HEK293T (cell line): Measurements from ENCODE around the gene MPP3.

Source experiments
- CTCF ChIA-PET: fragments of 350-600 bp; formaldehyde crosslinking; extraction: SDS; loops from one replicate; lab custom pipeline; 2021; ENCODE audit warnings: antibody characterized with exemption, inconsistent platforms; lab: Yijun Ruan, JAX
- POLR2A ChIA-PET: fragments of 350-600 bp; formaldehyde crosslinking; extraction: SDS; loops from one replicate; lab custom pipeline; 2020; ENCODE audit warnings: antibody characterized with exemption, inconsistent platforms; lab: Yijun Ruan, JAX
- DNase-seq: peaks from one replicate; pipeline ENCODE4 v3.0.0; 2012; ENCODE audit warnings: mixed read lengths; ENCODE audit errors: extremely low spot score
- ARNT ChIP-seq: fragments of 450-650 bp; IDR thresholded peaks from 2 replicates; pipeline ENCODE4 v1.6.1; 2017; ENCODE audit warnings: mild to moderate bottlenecking
- BHLHE40 ChIP-seq: fragments of 450-650 bp; IDR thresholded peaks from 2 replicates; pipeline ENCODE4 v1.6.1; 2016; ENCODE audit warnings: mild to moderate bottlenecking, moderate library complexity, borderline replicate concordance
- CTBP1 ChIP-seq: fragments of 450-650 bp; IDR thresholded peaks from 2 replicates; pipeline ENCODE4 v1.6.1; 2016; ENCODE audit warnings: borderline replicate concordance
- ELF4 ChIP-seq: fragments of 450-650 bp; IDR thresholded peaks from 2 replicates; pipeline ENCODE4 v1.6.1; 2017; ENCODE audit warnings: antibody characterized with exemption
- FOXA1 ChIP-seq: fragments of 450-650 bp; IDR thresholded peaks from 2 replicates; pipeline ENCODE4 v1.6.1; 2016; ENCODE audit warnings: mild to moderate bottlenecking
- FOXK2 ChIP-seq: fragments of 450-650 bp; IDR thresholded peaks from 2 replicates; pipeline ENCODE4 v1.6.1; 2016; ENCODE audit warnings: mild to moderate bottlenecking
- FOXM1 ChIP-seq: fragments of 450-650 bp; IDR thresholded peaks from 2 replicates; pipeline ENCODE4 v1.6.1; 2017; ENCODE audit warnings: mild to moderate bottlenecking, borderline replicate concordance
- HDGF ChIP-seq: fragments of 450-650 bp; IDR thresholded peaks from 2 replicates; pipeline ENCODE4 v1.6.1; 2017; ENCODE audit warnings: antibody characterized with exemption, borderline replicate concordance
- L3MBTL2 ChIP-seq: fragments of 450-650 bp; conservative IDR thresholded peaks from 2 replicates; pipeline ENCODE4 v1.6.1; 2016; ENCODE audit warnings: mild to moderate bottlenecking
- LEF1 ChIP-seq: fragments of 450-650 bp; IDR thresholded peaks from 2 replicates; pipeline ENCODE4 v1.6.1; 2017; ENCODE audit warnings: mild to moderate bottlenecking, borderline replicate concordance
- NFRKB ChIP-seq: fragments of 450-650 bp; IDR thresholded peaks from 2 replicates; pipeline ENCODE4 v1.6.1; 2016; ENCODE audit warnings: mild to moderate bottlenecking, moderate library complexity
- SP1 ChIP-seq: fragments of 450-650 bp; IDR thresholded peaks from 2 replicates; pipeline ENCODE4 v1.6.1; 2017
- SUZ12 ChIP-seq: fragments of 450-650 bp; IDR thresholded peaks from 2 replicates; pipeline ENCODE4 v1.6.1; 2016; ENCODE audit warnings: mild to moderate bottlenecking
- TARDBP ChIP-seq: fragments of 450-650 bp; IDR thresholded peaks from 2 replicates; pipeline ENCODE4 v1.6.1; 2016
- ZNF384 ChIP-seq: fragments of 450-650 bp; IDR thresholded peaks from 2 replicates; pipeline ENCODE4 v1.6.1; 2016
- TF ChIP-seq, protein P1 (sequence below): fragments of 450-650 bp; IDR thresholded peaks from 2 replicates; pipeline ENCODE4 v1.6.1; 2016

The MPP3 gene

DNA sequence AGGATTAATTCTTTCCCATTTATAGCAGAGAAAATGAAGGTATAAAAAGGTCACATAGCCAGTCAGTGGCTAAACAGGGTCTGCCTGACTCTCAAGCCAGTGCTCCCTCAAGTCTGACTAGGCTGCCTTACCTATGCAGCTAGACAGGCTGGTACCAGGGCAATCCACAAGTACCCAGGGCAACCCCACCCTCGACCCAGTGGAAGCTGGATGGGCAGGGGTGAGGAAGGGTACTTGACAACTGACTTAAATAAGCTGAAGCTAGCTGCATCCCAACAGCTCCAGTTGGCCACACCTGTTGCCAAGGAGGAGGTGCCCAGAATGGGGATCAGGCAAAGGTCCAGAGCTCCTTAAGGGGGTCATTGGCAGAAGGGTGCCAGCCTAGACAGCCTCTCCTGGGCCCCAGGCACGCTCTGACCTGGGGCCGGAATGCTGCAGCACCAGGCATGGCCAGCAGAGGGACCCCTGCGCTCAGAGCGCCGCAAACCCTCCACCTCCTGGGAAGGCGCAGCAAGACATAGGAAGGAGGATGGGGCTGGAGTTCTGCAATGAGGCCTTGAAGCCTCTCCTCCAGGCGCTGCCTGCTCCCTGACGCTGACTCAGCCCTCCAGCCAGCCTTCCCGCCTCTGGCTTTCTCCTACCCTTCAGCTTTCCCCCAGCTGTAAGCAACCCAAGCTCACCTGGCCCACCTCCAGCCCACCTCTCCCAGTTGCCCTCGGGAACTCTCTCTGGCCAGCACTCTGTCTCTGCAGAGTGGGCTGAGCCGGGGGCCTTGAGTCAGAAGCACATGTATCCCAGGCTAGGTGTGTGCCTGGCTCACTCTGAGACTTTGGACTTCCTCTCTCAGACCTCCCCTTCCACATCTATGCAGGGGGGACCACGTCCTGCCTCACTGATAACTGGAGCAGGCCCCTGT lies 45.6 kb upstream of the MPP3 start:
- ChIA-PET CTCF (interaction anchor here (0.6 to 2.4 kb wide), 18 partner anchors 11 to 155 kb away, joined by 3 to 10 read pairs (median 4); partner anchors contain the start of genes CD300LG and DUSP3), POLR2A (interaction anchor here (1.3 to 1.5 kb wide), 2 partner anchors 33 to 60 kb away, joined by 4 to 5 read pairs; no protein-coding TSS in a partner anchor)
- DNase-seq, result peak; percentile 91
- TF ChIP-seq FOXA1 (no peak), HDGF (peak; percentile 93; the same call in 1 of the 2 replicates)

DNA sequence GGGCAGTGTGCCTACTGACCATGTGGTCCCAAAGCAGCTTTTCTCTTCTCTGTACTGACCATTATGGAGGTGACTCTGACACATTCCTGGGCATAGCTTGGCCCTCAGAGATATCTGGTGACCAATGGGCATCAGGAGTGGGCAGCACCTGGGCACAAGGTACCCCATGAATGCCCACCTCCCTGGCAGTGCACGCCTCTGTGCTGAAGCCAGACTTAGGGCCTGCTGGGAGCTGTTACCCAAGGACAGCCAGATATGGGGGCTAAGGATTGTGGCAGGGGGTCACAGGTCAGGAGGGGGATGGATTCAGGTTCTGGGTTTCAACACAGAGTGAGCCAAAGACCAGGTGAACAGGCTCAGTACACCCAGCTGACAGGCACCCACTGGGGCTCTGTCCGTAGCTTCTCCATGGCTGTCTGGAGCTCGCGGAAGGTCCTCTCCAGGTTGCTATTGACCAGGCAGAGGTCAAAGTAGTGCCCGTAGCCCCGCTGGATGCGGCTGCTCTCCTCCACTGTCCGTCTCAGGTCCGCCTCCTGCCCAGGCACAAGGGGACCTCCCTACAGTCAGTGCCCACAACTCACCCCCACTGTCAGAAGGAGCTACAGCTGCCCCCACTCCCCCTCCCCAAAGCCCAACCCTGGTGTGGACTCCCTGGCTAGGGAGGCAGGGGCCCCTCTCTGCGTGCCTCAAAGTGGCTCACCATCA lies 44.7 kb upstream of the MPP3 start:
- no peak for TF ChIP-seq ZNF384
- TF ChIP-seq LEF1, result no peak
- TF ChIP-seq FOXK2, result no peak
- TF ChIP-seq NFRKB, result no peak
- TF ChIP-seq ELF4, result no peak
- no peak for TF ChIP-seq CTBP1
- no peak for TF ChIP-seq HDGF
- ChIA-PET CTCF (interaction anchor here (0.6 to 2.4 kb wide), 16 partner anchors 12 to 184 kb away, joined by 3 to 10 read pairs (median 5); partner anchors contain the start of genes CD300LG and DUSP3), POLR2A (interaction anchor here (1.3 to 1.5 kb wide), 2 partner anchors 34 to 60 kb away, joined by 4 to 5 read pairs; no protein-coding TSS in a partner anchor)
- DNase-seq, result no peak

DNA sequence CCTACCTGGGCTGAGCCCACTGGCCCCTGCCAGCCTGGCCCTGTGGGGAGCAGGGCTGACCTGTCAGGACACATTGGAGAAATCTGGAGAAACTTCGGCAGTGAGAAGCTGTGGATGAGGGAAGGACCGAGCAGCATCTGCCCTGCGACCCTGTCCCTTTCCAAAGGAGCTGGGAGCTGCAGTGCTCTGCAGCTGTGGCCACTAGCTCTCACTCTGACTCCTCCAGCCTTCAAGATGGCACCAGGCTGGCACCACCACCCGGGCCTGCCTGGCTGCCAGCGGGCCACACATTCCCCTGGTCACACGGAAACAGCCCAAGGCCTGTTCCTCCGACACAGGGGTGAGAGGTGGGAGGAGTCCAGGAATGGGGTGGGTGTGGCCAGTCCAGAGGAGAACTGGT lies 44.1 kb upstream of the MPP3 start:
- no peak for DNase-seq
- ChIA-PET CTCF (interaction anchor here (0.6 to 2.4 kb wide), 3 partner anchors 31 to 184 kb away, joined by 3 to 10 read pairs (median 4); partner anchors contain the start of gene CD300LG), POLR2A (no interaction called here)
- TF ChIP-seq HDGF, result no peak
- TF ChIP-seq CTBP1, result no peak
- TF ChIP-seq LEF1, result no peak
- no peak for TF ChIP-seq SP1
- TF ChIP-seq FOXM1, result no peak
- TF ChIP-seq ARNT, result no peak
- TF ChIP-seq SUZ12, result no peak
- TF ChIP-seq FOXA1, result no peak
- no peak for TF ChIP-seq L3MBTL2

DNA sequence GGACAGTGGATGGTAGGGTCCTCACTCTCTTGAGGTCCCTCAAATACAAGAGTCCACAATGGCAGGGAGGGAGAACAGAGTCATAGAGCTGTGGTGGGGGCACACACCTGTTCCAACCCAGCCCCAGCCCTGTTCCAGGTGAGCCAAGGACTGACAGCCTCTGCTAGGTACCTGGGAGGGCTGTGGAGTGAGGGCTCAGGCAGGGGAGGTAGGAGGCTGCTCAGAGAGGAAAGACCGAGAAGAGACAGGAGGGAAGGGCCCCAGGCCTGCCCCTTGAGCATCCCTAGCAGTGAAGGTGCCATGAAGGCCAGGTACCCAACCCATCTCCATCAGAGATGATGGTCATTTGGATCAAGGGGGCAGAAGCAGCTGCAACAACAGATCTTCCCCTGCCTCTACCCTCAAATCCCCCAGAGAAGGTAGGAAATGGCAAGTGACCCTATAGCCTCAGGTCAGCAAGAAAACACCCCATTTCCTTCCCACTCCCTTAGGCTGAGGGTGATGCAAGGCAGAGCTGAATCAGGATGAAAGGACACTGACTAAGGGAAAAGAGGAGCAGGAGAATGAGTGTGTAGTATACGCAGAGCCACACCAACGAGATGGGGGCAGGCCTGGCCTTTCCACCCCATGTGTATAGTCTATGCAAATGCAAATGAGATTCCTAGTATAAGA lies 42.7 kb upstream of the MPP3 start:
- ChIA-PET CTCF (interaction anchor here (0.6 kb wide), 1 partner anchor 56 kb away, joined by 3 read pairs; no protein-coding TSS in a partner anchor), POLR2A (no interaction called here)
- TF ChIP-seq ZNF384, result no peak

DNA sequence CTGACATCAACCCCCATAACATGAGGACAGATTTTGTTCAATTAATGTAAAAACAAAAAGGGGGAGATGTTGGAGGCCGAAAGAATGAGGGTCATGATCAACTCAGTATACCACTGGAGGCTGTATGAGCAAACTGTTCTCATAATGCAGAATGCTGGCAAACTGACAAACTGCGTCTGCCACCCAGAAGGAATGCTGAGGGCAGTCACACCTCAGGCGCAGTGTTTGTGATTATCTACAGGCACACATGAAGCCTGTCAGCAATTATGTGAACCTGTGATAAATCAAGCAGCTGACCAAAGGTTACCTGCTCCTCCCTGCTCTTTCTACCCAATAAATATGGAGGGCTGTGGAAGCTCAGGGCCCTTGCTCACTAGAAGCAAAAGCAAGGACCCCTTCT lies 41.3 kb upstream of the MPP3 start:
- DNase-seq, result no peak
- TF ChIP-seq FOXA1 (no peak), SP1 (no peak), L3MBTL2 (no peak), LEF1 (no peak), ZNF384 (no peak), FOXM1 (no peak), HDGF (no peak)
- ChIA-PET CTCF (interaction anchor here (0.6 kb wide), 1 partner anchor 120 kb away, joined by 3 read pairs; no protein-coding TSS in a partner anchor), POLR2A (no interaction called here)

More for the DNA sequence above, 42.7 kb upstream of the MPP3 start:
- no peak for DNase-seq

DNA sequence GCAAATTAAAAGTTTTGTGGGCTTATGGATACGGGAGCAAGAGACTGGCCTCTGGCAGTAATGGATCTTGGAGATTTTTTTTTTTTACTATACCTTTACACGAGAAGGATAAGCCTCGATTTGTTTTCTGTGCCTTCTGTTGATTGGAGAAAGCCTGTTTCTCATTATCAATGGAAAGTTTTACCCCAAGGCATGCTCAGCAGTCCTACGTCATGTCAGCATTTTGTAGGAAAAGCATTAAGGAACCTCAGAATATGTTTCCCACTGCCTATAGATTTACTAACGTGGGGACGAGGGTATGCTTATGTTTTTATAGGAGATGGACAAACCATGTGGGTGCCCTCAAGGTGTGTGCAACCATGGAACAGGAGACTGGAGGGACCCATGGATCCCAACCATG lies 40.9 kb upstream of the MPP3 start:
- CTCF ChIA-PET, result interaction anchor here (0.6 kb wide), 1 partner anchor 120 kb away, joined by 3 read pairs; no protein-coding TSS in a partner anchor
- POLR2A ChIA-PET, result no interaction called here
- no peak for DNase-seq
- TF ChIP-seq FOXA1, result no peak
- no peak for TF ChIP-seq ARNT
- no peak for TF ChIP-seq BHLHE40

DNA sequence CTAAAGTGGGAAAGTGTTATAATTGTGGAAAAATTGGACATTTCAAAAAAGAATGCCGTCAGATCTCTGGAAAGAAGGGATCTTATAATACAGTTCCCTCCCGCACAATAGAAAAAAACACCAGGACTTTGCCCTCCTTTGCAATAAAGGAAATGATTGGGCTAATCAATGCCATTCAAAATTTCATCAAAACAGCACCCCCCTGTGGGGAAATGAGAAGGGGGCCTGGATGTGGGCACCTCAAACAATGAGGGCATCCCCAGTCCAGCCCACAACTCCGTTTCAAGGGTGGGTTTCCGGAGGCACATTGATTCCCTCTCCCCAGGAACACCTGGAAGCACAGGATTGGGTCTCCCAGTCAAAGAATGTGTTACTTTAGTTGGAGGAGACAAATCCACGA lies 40.1 kb upstream of the MPP3 start:
- no peak for DNase-seq
- CTCF ChIA-PET, result no interaction called here
- POLR2A ChIA-PET, result no interaction called here
- no peak for TF ChIP-seq ELF4
- TF ChIP-seq SUZ12, result no peak
- no peak for TF ChIP-seq TARDBP
- no peak for TF ChIP-seq L3MBTL2
- TF ChIP-seq FOXM1, result no peak
- TF ChIP-seq FOXK2, result no peak
- TF ChIP-seq HDGF, result no peak
- TF ChIP-seq CTBP1, result no peak
- TF ChIP-seq FOXA1, result no peak
- no peak for TF ChIP-seq BHLHE40
- no peak for TF ChIP-seq ZNF384
- TF ChIP-seq NFRKB, result no peak
- no peak for TF ChIP-seq ARNT
- TF ChIP-seq, protein P1, sequence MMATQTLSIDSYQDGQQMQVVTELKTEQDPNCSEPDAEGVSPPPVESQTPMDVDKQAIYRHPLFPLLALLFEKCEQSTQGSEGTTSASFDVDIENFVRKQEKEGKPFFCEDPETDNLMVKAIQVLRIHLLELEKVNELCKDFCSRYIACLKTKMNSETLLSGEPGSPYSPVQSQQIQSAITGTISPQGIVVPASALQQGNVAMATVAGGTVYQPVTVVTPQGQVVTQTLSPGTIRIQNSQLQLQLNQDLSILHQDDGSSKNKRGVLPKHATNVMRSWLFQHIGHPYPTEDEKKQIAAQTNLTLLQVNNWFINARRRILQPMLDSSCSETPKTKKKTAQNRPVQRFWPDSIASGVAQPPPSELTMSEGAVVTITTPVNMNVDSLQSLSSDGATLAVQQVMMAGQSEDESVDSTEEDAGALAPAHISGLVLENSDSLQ, result no peak
- no peak for TF ChIP-seq SP1
- no peak for TF ChIP-seq LEF1
